CD4-positive, CD25-positive, alpha-beta regulatory T cell (primary cell): ENCODE measurements around the gene RPS5. TPM values are rescaled to one million over a fixed set of nuclear protein-coding genes. Genes with fewer than 3 reads are reported as not detected.

ENCODE experiments used
- ATAC-seq, 2 donors: fragments of 150-1000 bp; cut with Tn5 transposase; one replicate each; pipeline ENCODE4 v1.10.0; 2021; ENCODE audit warnings: low read depth in 2 of 2, moderate number of reproducible peaks in 2 of 2, moderate library complexity in 1 of 2
- DNase-seq, 3 donors: peaks; one replicate each; pipeline versions ENCODE4 v3.0.0 to v3.0.0-alpha.2; 2012 to 2022; ENCODE audit warnings: mixed read lengths in 1 of 3
- H3K27ac ChIP-seq: one replicate; pipeline ENCODE4 v1.7.0; 2013; ENCODE audit warnings: mild to moderate bottlenecking, low read length; ENCODE audit not compliant: insufficient read depth, poor library complexity, severe bottlenecking
- H3K27me3 ChIP-seq: one replicate; pipeline ENCODE4 v1.7.0; 2013; ENCODE audit warnings: low read length; ENCODE audit not compliant: control insufficient read depth, insufficient read depth
- H3K36me3 ChIP-seq: one replicate; pipeline ENCODE4 v1.7.0; 2013; ENCODE audit warnings: mild to moderate bottlenecking, low read length, moderate library complexity; ENCODE audit not compliant: control insufficient read depth, insufficient read depth
- H3K4me1 ChIP-seq: 2 replicates; pipeline ENCODE4 v1.7.0; 2013; ENCODE audit warnings: mild to moderate bottlenecking, low read length; ENCODE audit not compliant: insufficient read depth, control insufficient read depth, poor library complexity, severe bottlenecking
- H3K4me3 ChIP-seq: one replicate; pipeline ENCODE4 v1.7.0; 2013; ENCODE audit warnings: low read depth, mild to moderate bottlenecking, low read length, moderate library complexity
- H3K9me3 ChIP-seq, 2 experiments: 1 replicate in 1 of 2; 2 replicates in 1 of 2; pipeline ENCODE4 v1.7.0; 2013; ENCODE audit warnings: low read length in 2 of 2, mild to moderate bottlenecking in 1 of 2, moderate library complexity in 1 of 2; ENCODE audit not compliant: control insufficient read depth in 2 of 2
- H3K27ac Mint-ChIP-seq, 3 donors: one replicate each; pipeline ENCODE4 v1.8.0; 2020 to 2022; ENCODE audit warnings: mild to moderate bottlenecking in 3 of 3, mixed read lengths in 3 of 3, moderate library complexity in 2 of 3
- H3K27me3 Mint-ChIP-seq: one replicate; pipeline ENCODE4 v1.8.0; 2022; ENCODE audit warnings: mild to moderate bottlenecking, mixed read lengths
- H3K36me3 Mint-ChIP-seq: one replicate; pipeline ENCODE4 v1.8.0; 2020; ENCODE audit warnings: mixed read lengths
- H3K4me1 Mint-ChIP-seq, 4 donors: one replicate each; pipeline ENCODE4 v1.8.0; 2020 to 2022; ENCODE audit warnings: mixed read lengths in 4 of 4, mild to moderate bottlenecking in 1 of 4
- H3K4me3 Mint-ChIP-seq, 4 donors: one replicate each; pipeline ENCODE4 v1.8.0; 2020 to 2022; ENCODE audit warnings: mild to moderate bottlenecking in 4 of 4, mixed read lengths in 4 of 4, moderate library complexity in 3 of 4
- H3K9me3 Mint-ChIP-seq, 7 donors: one replicate each; pipeline ENCODE4 v1.8.0; 2020 to 2022; ENCODE audit warnings: mixed read lengths in 7 of 7, mild to moderate bottlenecking in 3 of 7, moderate library complexity in 2 of 7
- polyA plus RNA-seq, 4 donors: library from polyadenylated mRNA; unstranded; fragments of 300-500 nt; fragmentation: Illumina TruSeq; gene quantifications; one replicate each; pipeline ENCODE4 v1.2.3, GENCODE V29; 2021
- total RNA-seq: library from RNA; stranded (reverse); gene quantifications from one replicate; pipeline ENCODE4 v1.2.3, GENCODE V29; 2022

RPS5 gene
- total and polyA plus RNA-seq, 5 donors from 2014 or later, result 747 to 1,786 (median 1,162) TPM

GRCh38 chr19:58354478-58355030, 32.5 kb upstream of the RPS5 start:
- H3K27ac Mint-ChIP-seq, result no peak overlapping the region
- Histone ChIP-seq H3K27me3 (no peaks in the 10 kb centered on the region), H3K36me3 (no peaks in the 10 kb centered on the region), H3K27ac (no peak overlapping the region), H3K9me3 (no peaks in the 10 kb centered on the region), H3K4me1 (peaks cover 20% of the 10 kb centered on the region), H3K4me3 (no peak overlapping the region)
- H3K27me3 Mint-ChIP-seq, result no peaks in the 10 kb centered on the region
- peaks cover 2% of the 10 kb centered on the region for H3K36me3 Mint-ChIP-seq
- peaks cover 0 to 2% (median 0%) of the 10 kb centered on the region in 7 donors for H3K9me3 Mint-ChIP-seq
- DNase-seq (no peak), ATAC-seq (no peak)
- peaks cover 0 to 16% (median under 1%) of the 10 kb centered on the region in 4 donors for H3K4me1 Mint-ChIP-seq
- H3K4me3 Mint-ChIP-seq, result peak overlapping the region in 1 of 4 donors; percentile 32

DNA sequence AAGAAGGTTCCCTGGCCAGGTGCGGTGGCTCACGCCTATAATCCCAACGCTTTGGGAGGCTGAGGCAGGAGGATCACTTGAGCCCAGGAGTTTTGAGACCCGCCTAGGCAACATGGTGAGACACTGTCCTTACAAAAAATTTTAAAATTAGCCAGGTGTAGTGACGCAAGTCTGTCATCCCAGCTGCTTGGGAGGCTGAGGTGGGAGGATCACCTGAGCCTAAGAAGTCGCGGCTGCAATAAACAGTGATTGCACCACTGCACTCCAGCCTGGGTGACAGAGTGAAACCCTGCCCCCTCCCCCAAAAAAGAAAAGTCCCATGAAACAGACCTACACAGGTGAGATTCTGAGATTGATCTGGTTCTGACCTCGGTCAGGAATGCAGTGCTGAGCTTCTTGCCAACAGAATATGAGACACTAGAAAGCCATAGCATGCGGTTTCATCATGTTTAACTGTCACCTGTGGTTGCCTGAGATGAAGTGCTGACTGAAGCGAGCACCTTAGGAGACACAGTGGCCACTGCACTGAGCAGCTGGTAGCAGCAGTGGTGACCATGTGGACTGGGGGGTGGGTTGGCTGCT, 31.8 kb upstream of the RPS5 start:
- DNase-seq (no peak), ATAC-seq (no peak)
- peaks cover 0 to 14% (median 0%) of the 10 kb centered on the region in 4 donors for H3K4me1 Mint-ChIP-seq
- peak overlapping the region; percentile 17 to 75 (median 46) for H3K4me3 Mint-ChIP-seq
- no peaks in the 10 kb centered on the region for H3K9me3 ChIP-seq
- no peaks in the 10 kb centered on the region for H3K27me3 Mint-ChIP-seq
- H3K4me1 ChIP-seq, result peaks cover 20% of the 10 kb centered on the region
- no peaks in the 10 kb centered on the region for H3K27me3 ChIP-seq
- H3K4me3 ChIP-seq, result no peak overlapping the region
- H3K9me3 Mint-ChIP-seq, result peaks cover 0 to 2% (median 0%) of the 10 kb centered on the region in 7 donors
- H3K36me3 Mint-ChIP-seq, result no peaks in the 10 kb centered on the region
- H3K27ac ChIP-seq, result no peak overlapping the region
- no peak overlapping the region for H3K27ac Mint-ChIP-seq
- no peaks in the 10 kb centered on the region for H3K36me3 ChIP-seq

DNA sequence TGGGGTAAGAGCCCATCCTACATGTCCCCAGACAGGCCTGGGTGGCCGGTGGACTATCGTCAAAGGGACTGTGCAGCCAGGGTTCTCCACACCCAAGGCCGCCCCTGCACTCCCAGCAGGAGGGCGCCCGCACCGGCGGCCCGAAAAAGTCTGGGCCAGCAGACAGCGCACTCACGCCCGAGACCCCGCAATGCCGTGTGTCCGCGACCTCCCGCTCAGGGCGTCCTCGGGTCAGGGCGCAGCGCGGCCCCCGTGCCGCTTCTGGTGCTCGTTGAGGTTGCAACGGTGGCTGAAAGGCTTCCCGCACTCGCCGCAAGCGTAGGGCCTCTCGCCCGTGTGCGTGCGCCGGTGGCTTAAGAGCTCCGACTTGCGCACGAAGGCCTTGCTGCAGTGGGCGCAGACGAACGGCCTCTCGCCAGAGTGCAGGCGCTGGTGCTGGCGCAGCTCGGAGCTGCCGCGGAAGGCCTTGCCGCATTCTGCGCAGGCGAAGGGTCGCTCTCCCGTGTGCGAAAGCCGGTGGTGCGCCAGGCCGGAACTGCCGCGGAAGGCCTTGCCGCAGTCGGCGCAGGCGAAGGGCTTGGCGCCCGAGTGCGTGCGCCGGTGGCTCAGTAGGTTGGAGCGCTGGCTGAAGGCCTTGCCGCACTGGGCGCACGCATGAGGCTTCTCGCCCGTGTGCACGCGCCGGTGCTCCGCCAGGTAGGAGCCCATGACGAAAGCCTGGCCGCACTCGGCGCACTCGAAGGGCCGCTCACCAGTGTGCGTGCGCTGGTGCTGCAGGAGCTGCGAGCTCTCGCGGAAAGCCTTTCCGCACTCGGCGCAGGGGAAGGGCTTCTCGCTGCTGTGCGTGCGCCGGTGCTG, 30.9 kb upstream of the RPS5 start:
- Histone ChIP-seq H3K4me3 (no peak overlapping the region), H3K9me3 (no peaks in the 10 kb centered on the region), H3K27ac (peak overlapping the region; percentile 14), H3K4me1 (peaks cover 20% of the 10 kb centered on the region), H3K27me3 (no peaks in the 10 kb centered on the region), H3K36me3 (no peaks in the 10 kb centered on the region)
- Mint-ChIP-seq H3K36me3 (no peaks in the 10 kb centered on the region), H3K27ac (no peak overlapping the region), H3K27me3 (no peaks in the 10 kb centered on the region), H3K4me1 (peaks cover 0 to 14% (median 0%) of the 10 kb centered on the region in 4 donors), H3K4me3 (peak overlapping the region in 3 of 4 donors; percentile 47 to 70 (median 56)), H3K9me3 (no peaks in the 10 kb centered on the region)
- DNase-seq, result peak in 2 of 3 donors; percentile 48 to 77
- ATAC-seq, result peak; percentile 58 to 64

DNA sequence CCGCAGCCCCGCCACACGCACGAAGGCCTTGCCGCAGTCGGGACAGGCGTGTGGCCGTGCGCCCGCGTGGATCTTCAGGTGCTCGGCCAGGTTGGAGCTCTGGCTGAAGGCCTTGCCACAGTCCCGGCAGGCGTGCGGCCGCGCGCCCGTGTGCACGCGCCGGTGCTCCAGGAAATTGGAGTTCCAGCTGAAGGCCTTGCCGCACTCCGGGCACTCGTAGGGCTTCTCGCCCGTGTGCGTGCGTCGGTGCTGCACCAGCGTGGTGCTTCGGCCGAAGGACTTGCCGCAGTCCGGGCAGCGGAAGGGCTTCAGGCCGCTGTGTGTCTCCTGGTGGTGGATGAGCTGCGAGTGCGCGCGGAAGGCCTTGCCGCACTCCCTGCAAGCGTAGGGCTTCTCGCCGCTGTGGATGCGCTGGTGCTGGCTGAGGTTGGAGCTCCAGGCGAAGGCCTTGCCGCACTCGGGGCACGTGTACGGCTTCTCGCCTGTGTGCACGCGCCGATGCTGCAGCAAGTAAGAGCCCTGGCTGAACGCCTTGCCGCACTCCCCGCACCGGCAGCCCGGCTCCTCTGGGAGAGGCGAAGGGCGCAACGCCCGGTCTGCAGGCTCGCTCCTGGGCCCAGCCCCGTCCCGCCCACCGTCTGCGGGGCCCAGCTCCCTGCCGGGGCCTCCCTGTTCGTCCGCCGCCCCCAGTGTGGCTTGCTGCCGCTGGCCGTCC, 30.1 kb upstream of the RPS5 start:
- Histone ChIP-seq H3K4me1 (peaks cover 25% of the 10 kb centered on the region), H3K9me3 (no peaks in the 10 kb centered on the region), H3K4me3 (no peak overlapping the region), H3K27me3 (no peaks in the 10 kb centered on the region), H3K36me3 (no peaks in the 10 kb centered on the region), H3K27ac (no peak overlapping the region)
- H3K27me3 Mint-ChIP-seq, result peaks cover 2% of the 10 kb centered on the region
- H3K36me3 Mint-ChIP-seq, result no peaks in the 10 kb centered on the region
- H3K27ac Mint-ChIP-seq, result no peak overlapping the region
- DNase-seq, result peak in 1 of 3 donors; percentile 12
- no peaks in the 10 kb centered on the region for H3K9me3 Mint-ChIP-seq
- no peak for ATAC-seq
- peaks cover 0 to 16% (median 2%) of the 10 kb centered on the region in 4 donors for H3K4me1 Mint-ChIP-seq
- peak overlapping the region in 2 of 4 donors; percentile 56 to 70 for H3K4me3 Mint-ChIP-seq

DNA sequence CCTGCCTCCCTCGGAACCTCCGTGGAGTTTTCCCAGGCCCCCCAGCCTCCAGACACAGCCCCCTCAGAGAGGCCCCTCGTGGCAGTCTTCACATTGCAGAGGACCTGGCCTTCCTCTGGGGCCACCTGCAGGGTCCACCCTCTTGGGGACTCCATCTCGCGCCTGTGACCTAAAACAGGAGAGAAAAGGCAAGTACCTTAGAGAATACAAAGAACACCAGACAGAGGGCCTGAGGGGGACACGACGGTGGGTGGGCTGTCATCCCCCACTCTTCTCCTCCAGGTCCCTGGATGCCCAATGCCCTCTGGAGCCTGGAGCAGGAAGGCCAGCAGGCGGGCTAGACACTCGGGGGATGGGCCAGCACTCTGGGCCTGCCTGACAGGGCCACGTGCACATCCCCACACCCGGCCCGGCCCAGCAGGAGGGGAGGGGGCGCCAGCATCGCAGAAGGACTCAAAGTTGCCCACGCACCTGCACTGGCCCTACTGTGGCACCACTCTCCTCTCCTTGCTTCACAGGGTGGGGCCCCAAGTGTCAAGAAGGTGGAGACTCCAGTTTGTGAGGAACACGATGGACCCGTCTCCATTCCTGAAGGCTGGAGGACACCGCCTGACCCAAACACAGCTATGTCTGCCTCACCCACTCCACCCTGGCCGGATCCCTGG, 29.5 kb upstream of the RPS5 start:
- Mint-ChIP-seq H3K4me3 (peak overlapping the region in 2 of 4 donors; percentile 32 to 51), H3K4me1 (peaks cover 0 to 18% (median 4%) of the 10 kb centered on the region in 4 donors), H3K9me3 (no peaks in the 10 kb centered on the region), H3K27ac (no peak overlapping the region), H3K36me3 (no peaks in the 10 kb centered on the region), H3K27me3 (peaks cover 4% of the 10 kb centered on the region)
- no peak overlapping the region for H3K4me3 ChIP-seq
- no peaks in the 10 kb centered on the region for H3K27me3 ChIP-seq
- ATAC-seq, result no peak
- H3K36me3 ChIP-seq, result no peaks in the 10 kb centered on the region
- no peaks in the 10 kb centered on the region for H3K9me3 ChIP-seq
- H3K4me1 ChIP-seq, result peaks cover 28% of the 10 kb centered on the region
- no peak for DNase-seq
- no peak overlapping the region for H3K27ac ChIP-seq

DNA sequence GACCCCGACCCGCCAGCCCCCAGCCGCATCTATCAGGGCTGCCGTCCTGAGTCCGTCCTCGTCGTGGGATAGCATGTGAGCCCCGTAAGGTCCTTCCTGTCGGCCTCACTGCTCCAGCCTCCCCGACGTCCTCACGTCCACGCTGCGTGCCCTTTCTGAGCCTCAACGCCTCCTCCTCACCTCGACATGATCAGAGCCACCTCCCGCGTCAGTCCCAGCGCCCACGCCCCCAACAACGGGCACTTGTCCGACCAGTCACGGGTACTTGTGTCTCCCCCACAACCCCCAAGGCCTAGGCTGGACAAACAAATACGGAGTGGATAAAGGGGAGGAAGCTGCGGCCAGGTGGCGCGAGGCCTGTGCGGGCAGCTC, 25.2 kb upstream of the RPS5 start:
- no peaks in the 10 kb centered on the region for H3K27me3 ChIP-seq
- Mint-ChIP-seq H3K4me3 (peak overlapping the region; percentile 93 to 95 (median 94)), H3K27ac (peak overlapping the region; percentile 91 to 93 (median 93)), H3K9me3 (no peaks in the 10 kb centered on the region), H3K4me1 (peaks cover 0 to 11% (median 6%) of the 10 kb centered on the region in 4 donors), H3K36me3 (no peaks in the 10 kb centered on the region), H3K27me3 (peaks cover 4% of the 10 kb centered on the region)
- H3K36me3 ChIP-seq, result no peaks in the 10 kb centered on the region
- DNase-seq (peak in 2 of 3 donors; percentile 19 to 64), ATAC-seq (no peak)
- H3K27ac ChIP-seq, result peak overlapping the region; percentile 76
- no peaks in the 10 kb centered on the region for H3K9me3 ChIP-seq
- peak overlapping the region; percentile 84 for H3K4me3 ChIP-seq
- peaks cover 18% of the 10 kb centered on the region for H3K4me1 ChIP-seq
